22Rv1 (cell line): ENCODE measurements around the gene MTHFD1.
"Not testable (repeated sequence)": the region's sequence is repeated elsewhere in the genome, so short reads cannot be mapped to it uniquely, and the experiment has no call there.

ENCODE experiments used
- H3K27ac ChIP-seq: fragments of 450-650 bp; 2 replicates; pipeline ENCODE4 v1.5.1; 2017
- ZFX ChIP-seq: fragments of 450-650 bp; IDR thresholded peaks from 2 replicates; pipeline ENCODE4 v1.6.1; 2017; ENCODE audit warnings: antibody characterized with exemption, borderline replicate concordance
- TF ChIP-seq, protein P1 (sequence below): fragments of 450-650 bp; IDR thresholded peaks from 2 replicates; pipeline ENCODE4 v1.5.1; 2017; ENCODE audit warnings: mild to moderate bottlenecking

Gene MTHFD1

DNA sequence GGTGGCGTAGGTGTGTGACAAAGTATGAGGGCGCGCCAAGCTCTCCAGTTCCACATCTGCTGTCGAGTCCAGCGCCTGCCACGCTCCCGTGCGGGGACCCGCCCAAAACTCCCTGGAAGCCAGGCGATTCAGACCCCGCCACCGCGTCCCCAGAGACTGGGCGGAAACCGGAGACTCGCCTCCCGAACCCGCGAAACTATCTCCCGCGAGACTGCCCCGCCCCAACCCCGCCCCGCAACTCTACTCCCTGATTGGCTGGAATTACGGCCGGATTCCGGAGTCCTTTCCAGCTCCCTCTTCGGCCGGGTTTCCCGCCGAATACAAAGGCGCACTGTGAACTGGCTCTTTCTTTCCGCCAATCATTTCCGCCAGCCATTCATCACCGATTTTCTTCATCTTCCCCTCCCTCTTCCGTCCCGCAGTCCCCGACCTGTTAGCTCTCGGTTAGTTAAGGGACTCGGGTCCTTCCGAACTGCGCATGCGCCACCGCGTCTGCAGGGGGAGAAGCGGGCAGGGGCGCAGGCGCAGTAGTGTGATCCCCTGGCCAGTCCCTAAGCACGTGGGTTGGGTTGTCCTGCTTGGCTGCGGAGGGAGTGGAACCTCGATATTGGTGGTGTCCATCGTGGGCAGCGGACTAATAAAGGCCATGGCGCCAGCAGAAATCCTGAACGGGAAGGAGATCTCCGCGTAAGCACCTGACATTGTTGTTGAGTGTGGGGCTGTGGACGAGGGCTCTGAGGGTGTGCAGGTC lies at the start of gene MTHFD1:
Gene MTHFD1, plus strand, starts transcription at position 572 of the 751 bp plus-strand sequence. Its CDS starts 75 bp downstream, at position 647.
- no peak for TF ChIP-seq ZFX
- TF ChIP-seq, protein P1, sequence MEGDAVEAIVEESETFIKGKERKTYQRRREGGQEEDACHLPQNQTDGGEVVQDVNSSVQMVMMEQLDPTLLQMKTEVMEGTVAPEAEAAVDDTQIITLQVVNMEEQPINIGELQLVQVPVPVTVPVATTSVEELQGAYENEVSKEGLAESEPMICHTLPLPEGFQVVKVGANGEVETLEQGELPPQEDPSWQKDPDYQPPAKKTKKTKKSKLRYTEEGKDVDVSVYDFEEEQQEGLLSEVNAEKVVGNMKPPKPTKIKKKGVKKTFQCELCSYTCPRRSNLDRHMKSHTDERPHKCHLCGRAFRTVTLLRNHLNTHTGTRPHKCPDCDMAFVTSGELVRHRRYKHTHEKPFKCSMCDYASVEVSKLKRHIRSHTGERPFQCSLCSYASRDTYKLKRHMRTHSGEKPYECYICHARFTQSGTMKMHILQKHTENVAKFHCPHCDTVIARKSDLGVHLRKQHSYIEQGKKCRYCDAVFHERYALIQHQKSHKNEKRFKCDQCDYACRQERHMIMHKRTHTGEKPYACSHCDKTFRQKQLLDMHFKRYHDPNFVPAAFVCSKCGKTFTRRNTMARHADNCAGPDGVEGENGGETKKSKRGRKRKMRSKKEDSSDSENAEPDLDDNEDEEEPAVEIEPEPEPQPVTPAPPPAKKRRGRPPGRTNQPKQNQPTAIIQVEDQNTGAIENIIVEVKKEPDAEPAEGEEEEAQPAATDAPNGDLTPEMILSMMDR: no peak
- peak within 1 kb of the TSS; percentile 88 for H3K27ac ChIP-seq

DNA sequence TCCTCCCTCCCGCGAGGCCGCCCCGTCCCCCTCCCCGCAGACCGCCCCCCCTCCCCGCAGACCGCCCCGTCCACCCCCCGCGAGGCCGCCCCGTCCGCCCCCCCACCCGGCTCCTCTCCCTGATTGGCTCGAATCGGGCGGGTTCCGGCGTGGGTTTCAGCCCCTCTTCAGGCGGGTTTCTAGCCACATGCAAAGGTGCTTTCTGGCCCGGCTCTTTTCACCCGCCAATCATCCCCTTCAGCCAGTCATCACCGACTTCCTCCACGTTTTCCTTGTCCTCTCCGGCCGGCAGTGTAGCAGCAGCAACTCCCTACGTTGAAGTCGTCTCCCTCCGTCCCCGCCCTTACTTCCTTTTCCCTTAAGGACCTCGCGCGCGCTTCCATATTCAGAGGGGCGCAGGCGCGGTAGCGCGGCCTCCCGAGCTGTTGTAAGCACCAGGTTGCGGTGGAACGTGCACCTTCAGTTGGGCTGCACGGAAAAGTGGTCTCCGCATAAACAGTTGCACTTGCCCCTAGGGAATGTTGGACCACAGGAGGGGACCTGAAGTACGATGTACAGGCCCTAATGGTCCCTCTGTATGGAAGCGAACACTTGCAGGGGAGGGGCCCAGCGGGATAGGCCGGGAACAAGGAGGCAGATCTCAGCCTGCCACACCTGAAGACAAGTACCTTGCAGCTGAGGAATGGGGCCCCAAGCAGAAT lies 49.4 kb upstream of the MTHFD1 start:
- peak overlapping the region; percentile 91 for H3K27ac ChIP-seq

DNA sequence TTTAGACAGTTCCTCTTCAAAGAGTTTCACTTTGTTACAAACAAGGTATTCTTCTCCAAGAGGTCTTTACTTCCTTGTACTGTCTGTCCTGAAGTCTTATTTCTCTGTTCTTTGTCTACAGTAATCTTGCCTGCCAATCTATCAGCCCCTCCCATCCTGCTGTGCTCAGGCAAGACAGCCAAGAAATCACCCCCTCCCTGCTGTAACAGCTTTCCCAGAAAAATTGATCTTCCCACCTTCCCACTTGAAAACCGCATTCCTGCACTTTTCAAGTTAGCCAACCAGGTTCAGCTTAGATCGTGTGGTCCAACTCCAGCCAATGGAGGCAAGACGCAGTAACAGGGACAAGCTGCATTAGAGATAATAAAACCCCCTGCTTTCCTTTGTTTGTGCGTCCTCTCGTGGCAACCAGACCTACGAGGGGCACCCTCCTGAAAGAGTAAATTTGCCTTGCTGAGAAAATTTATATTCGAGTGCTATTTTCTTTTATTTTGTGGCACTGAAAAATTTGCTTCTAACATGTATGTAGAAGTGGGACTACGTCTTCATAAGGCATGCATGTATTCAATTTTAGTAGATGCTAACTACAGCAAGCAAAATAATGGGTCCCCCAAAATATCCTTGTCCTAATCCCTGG lies 47.5 kb upstream of the MTHFD1 start:
- TF ChIP-seq, protein P1: no peak
- TF ChIP-seq ZFX: no peak
- H3K27ac ChIP-seq: no peak overlapping the region

More for the DNA sequence above, 49.4 kb upstream of the MTHFD1 start:
- no peak for TF ChIP-seq ZFX
- TF ChIP-seq, protein P1: no peak

DNA sequence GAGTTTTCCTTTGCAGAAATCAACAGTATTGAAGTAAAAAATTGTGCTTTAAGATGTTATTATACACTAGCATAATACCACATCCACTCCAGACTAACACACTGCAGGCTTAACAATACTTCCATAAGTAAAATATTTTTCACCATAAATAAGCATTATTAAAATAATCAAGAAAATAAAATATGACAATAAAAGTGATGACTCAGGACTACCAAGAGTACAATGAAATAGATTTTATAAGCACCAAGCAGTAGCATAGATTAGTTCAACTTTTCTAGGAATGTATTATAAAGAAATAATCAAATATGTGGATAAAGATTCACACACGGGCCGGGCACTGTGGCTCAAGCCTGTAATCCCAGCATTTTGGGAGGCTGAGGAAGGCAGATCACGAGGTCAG lies 40.4 kb upstream of the MTHFD1 start:
- no peak for TF ChIP-seq ZFX
- no peak overlapping the region for H3K27ac ChIP-seq

DNA sequence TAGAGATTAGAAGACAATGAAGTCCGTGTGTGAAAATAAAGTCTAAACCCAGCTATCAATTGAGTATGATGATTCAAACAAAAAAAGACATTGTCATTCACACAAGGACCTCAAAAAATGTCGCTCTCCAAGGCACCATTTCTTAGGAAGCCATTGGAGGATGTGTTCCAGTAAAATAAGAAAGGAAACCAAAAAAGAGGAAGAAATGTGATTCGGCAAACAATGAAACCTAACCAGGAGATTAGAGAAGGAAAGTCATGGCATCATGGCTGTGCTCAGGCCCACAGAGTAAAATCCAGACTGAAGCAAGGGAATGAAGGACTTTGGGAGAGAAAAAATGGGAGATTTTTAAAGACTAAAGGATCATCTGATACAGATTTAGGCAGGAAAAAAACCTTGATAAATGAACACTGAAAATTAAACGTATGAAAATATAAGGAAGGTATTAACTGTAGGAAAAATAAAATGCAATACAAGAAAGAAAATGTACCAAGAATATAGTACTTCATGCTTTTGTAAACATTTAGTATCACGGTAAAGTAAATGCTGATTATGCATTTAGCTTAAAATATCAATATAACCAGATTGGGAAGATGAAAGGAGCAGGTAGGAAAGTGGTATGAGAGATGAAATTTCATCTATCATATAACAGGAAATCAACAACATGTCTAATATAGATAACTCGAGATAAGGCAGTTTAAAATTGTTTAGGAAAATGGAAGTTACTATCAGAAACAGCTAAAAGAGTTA lies 38.2 kb upstream of the MTHFD1 start:
- no peak overlapping the region for H3K27ac ChIP-seq
- TF ChIP-seq, protein P1: no peak
- no peak for TF ChIP-seq ZFX

DNA sequence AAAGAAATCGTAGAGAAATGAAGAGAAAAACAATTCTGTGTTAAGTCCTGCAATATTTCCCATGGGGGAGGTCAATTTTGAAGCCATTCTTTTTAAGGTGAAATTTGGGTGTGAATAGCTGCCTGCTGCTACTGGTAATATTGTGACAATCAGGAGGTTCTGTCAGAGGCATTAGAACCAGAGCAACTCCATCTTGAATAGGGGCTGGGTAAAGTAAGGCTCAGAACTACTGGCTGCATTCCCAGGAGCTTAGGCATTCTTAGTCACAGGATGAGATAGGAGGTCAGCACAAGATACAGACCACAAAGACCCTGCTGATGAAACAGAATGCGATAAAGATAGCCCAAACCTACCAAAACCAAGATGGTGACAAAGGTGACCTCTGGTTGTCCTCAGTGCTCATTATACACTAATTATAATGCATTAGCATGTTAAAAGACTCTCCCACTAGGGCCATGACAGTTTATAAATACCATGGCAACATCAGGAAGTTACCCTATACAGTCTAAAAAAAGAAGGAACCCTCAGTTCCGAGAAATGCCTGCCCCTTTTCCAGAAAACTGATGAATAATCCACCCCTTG lies 24.8 kb upstream of the MTHFD1 start:
- TF ChIP-seq, protein P1: no peak
- no peak for TF ChIP-seq ZFX
- no peak overlapping the region for H3K27ac ChIP-seq

DNA sequence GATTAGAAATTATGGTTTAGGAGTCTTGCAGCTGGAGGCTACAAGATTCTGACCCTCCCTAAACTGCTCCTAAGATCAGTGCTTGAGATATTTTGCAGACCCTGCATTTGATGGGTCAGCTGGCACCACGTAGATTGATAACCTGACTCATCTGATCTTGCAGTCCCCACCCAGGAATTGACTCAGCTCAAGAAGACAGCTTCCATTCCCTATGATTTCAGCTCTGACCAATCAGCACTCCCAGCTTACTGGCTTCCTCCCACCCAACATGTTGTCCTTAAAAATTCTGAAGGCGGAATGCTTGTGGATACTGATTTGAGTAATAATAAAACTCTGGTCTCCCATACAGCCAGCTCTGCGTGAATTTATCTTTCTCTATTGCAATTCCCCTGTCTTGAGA lies 23.2 kb upstream of the MTHFD1 start:
- H3K27ac ChIP-seq: no peak overlapping the region
- TF ChIP-seq, protein P1: no peak
- TF ChIP-seq ZFX: no peak

DNA sequence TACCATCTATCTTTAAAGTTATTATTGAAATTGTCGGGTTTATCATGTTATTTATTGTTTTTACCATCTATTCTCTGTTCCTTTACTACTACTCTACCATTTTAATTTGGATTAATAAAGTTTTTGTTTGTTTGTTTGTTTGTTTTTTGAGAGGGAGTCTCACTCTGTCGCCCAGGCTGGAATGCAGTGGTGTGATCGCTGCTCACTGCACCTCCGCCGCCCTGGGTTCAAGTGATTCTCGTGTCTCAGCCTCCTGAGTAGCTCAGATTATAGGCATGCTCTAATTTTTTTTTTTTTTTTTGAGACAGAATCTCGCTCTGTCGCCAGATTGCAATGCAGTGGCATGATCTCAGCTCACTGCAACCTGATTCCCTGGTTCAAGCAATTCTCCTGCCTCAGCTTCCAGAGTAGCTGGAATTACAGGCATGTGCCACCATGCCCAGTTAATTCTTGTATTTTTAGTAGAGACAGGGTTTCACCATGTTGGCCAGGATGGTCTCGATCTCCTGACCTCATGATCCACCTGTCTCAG lies 22.7 kb upstream of the MTHFD1 start:
- not testable (repeated sequence) for H3K27ac ChIP-seq
